GM12801 (cell line): Measurements from ENCODE around the gene PCBP3.

Source experiments
- CTCF ChIP-seq: IDR thresholded peaks from one replicate; pipeline ENCODE4 v1.5.1; 2011; ENCODE audit warnings: control low read depth; ENCODE audit not compliant: insufficient read length; ENCODE audit errors: extremely low read depth

The PCBP3 gene

GRCh38 chr21:45636951-45637646, 6.4 kb upstream of the PCBP3 start:
- no peak for TF ChIP-seq CTCF

GRCh38 chr21:45637883-45638282, 5.6 kb upstream of the PCBP3 start:
- no peak for TF ChIP-seq CTCF

- TF ChIP-seq CTCF, result no peak
These were observed 4.8 kb upstream of the PCBP3 start for GRCh38 chr21:45638707-45639106.

DNA sequence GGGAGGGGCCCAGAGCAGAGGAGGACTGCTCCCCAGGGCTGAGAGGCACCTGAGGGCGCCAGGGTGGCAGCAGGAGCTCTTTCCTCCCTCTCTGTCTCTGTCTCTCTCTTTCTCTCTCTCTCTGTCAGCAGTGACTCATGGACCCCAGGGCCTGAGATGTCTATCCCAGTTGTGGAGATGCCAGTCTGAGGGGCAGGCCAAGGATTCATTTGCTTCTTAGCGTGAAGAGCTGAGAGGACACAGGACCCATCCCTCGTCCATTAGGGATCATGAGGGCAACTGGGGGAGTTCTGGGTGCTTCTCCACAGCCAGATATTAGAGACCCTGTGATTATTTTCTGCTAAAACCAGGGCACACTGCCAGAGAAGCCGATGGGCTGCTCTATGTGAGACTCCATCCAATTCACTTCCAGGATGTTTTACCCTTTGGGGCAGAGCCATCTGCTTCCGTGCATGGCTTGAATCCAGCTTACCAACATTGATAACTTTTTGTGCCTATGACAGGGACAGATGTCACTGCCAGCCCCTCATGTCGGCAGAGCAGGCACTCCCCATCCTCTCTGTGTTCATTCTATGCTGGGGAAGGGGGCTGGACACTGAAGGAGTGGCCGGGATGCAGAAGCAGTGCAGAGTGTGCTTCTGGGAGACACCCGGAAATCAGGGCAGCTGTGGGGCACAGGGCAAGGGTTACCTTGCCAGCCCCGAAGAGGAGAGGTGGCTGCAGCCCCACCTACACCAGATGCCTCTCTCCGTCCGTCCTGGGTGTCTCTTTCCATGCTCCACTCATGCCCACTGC, 4.1 kb upstream of the PCBP3 start:
- no peak for TF ChIP-seq CTCF

DNA sequence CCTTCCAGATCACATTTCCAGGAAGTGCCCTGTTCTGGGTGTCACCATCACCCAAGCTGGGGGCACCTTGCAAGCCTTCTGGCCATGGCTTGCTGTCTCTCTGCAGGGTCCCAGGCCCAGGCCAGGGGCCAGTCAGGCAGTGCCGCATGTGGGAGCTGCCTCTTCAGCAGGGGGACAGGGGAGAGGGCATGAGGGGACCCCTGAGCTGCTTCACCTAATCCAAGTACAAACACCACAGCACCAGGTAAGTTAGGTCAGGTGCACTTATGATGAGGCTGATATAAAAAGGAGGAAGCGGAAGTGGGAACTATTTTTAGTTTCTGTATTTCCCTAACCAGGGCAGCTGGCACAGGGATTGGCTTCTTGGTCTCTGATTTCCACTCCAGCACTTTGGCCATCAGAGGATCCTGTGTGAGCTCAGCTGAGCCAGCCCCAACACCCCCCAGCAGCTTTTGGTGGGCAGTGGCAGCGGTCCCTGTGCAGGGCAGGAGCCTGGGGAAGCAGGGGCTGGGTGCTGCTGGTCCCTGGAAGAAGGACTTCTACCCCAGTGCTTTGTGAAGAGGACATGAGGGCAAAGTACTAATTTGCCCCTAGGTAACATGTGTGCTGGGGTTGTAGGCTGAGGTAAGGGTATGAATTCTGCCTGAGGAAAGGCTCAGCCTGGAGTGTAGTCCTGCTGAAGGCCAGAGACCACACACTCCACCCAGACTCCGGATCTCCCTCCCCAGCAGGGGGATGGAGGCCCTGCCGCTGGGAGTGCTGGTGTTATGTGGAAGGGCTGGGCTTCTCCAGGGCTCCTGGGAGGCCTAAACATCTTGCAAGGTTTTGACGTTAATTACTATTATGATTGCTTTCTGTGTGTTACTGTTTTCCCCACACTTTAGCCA, 3.3 kb upstream of the PCBP3 start:
- TF ChIP-seq CTCF, result no peak

DNA sequence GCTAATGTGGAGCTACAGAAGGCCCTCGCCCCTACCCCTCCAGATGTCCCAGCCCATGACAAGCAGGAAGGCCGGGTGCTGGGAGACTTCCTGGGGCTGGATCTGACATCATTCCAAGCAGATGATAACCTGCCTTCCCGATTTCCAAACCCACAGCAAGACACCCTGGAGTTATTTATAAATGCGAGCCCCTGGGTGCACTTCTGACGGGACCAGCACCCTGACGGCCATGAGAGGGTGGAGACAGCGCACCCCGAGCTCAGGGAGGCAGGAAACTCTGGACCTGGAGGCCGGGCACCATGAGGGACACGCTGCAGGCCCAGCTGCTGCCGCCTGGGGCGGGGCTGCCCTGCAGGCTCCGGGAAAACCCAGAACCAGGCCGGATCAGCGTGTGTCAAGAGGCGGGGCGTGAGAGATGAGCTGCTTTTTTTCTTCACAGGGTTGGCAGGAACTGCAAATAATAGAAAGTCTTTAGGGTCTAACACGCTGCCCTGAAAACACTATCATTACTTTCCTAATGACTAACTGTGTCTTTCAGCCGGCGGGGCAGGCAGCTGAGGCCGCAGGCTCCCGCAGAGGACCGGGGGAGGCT, 2.5 kb upstream of the PCBP3 start:
- no peak for TF ChIP-seq CTCF
